Umbilical cord (tissue), 2 donors: Measurements from ENCODE around the gene OAS1. TPM values are rescaled to one million over a fixed set of nuclear protein-coding genes. Genes with fewer than 3 reads are reported as not detected.

Source experiments
- DNase-seq: peaks from one replicate; pipeline ENCODE4 v3.0.0-alpha.2; 2015; ENCODE audit warnings: low spot score
- total RNA-seq: library from RNA; depleted of rRNA; stranded (reverse); fragments of >200 nt; gene quantifications from one replicate; pipeline ENCODE4 v1.2.3, GENCODE V29; 2014; ENCODE audit warnings: low replicate concordance; ENCODE audit not compliant: insufficient read depth

OAS1 gene
- total RNA-seq, 1 donor from 2014 or later: 27.9 TPM

DNA sequence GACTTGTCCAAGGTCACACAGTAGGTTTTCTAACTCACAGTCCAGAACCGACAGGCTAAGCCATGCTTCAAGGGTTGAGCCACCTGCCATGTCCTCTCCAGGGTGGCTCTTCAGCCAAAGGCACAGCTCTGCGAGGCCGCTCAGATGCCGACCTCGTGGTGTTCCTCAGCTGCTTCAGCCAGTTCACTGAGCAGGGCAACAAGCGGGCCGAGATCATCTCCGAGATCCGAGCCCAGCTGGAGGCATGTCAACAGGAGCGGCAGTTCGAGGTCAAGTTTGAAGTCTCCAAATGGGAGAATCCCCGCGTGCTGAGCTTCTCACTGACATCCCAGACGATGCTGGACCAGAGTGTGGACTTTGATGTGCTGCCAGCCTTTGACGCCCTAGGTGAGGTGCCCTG, 58.9 kb downstream of the OAS1 start:
- no peak for DNase-seq

DNA sequence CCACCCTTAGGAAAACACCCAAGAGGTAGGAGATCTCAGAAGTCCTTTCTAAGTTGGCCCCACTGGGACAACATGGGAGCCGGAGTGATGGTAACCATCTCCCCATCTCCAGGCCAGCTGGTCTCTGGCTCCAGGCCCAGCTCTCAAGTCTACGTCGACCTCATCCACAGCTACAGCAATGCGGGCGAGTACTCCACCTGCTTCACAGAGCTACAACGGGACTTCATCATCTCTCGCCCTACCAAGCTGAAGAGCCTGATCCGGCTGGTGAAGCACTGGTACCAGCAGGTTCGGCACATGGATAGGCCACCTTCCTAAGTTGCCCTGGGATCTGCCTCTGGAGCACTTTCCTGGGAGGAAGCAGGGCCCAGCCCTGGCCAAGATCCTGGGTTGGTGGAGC, 60.5 kb downstream of the OAS1 start:
- DNase-seq: no peak

DNA sequence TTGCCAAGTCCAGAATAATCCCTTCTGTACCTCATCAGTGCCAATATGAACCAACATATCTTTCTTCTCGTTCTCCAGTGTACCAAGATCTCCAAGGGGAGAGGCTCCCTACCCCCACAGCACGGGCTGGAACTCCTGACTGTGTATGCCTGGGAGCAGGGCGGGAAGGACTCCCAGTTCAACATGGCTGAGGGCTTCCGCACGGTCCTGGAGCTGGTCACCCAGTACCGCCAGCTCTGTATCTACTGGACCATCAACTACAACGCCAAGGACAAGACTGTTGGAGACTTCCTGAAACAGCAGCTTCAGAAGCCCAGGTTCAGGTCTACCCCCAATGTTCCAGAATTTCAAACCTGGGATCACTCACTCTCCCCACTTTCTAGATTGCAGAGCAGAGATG, 61.1 kb downstream of the OAS1 start:
- DNase-seq: no peak

Other genes with a start within 250 kb of the OAS1 start
- 3.9 TPM for gene RPH3A, start 115.2 kb upstream of the OAS1 start, total RNA-seq
- gene OAS3, start 31.5 kb downstream of the OAS1 start, total RNA-seq: 8.4 TPM
- gene OAS2, start 71.6 kb downstream of the OAS1 start, total RNA-seq: 4.6 TPM
- 2.9 TPM for gene DTX1, start 149.8 kb downstream of the OAS1 start, total RNA-seq
- gene RASAL1, start 228.8 kb downstream of the OAS1 start, total RNA-seq: 0.24 TPM
- not detected for gene CFAP73, start 242.8 kb downstream of the OAS1 start, total RNA-seq